ENCODE measurements around the gene MBNL1.
"Not testable (repeated sequence)": the region's sequence is repeated elsewhere in the genome, so short reads cannot be mapped to it uniquely, and the experiment has no call there.

MBNL1 gene

GRCh38 chr3:152382312-152383135 is 113.8 kb downstream of the MBNL1 start:
- peak; percentile 28 for DNase-seq

GRCh38 chr3:152383136-152383606 is 114.4 kb downstream of the MBNL1 start:
- no peak for DNase-seq

- no peak for DNase-seq
These were observed 115.7 kb downstream of the MBNL1 start for GRCh38 chr3:152384412-152384811.

GRCh38 chr3:152385761-152386160 is 117.0 kb downstream of the MBNL1 start:
- peak; percentile 37 for DNase-seq

- no peak for DNase-seq
These were observed 117.5 kb downstream of the MBNL1 start for GRCh38 chr3:152386208-152386607.

- no peak for DNase-seq
These were observed 119.9 kb downstream of the MBNL1 start for GRCh38 chr3:152388631-152389030.

- DNase-seq = no peak
These were observed 120.7 kb downstream of the MBNL1 start for GRCh38 chr3:152389316-152389934.

GRCh38 chr3:152390647-152391046 is 121.9 kb downstream of the MBNL1 start:
- no peak for DNase-seq

GRCh38 chr3:152391671-152392070 is 122.9 kb downstream of the MBNL1 start:
- no peak for DNase-seq

- no peak for DNase-seq
These were observed 123.6 kb downstream of the MBNL1 start for GRCh38 chr3:152392272-152392880.

GRCh38 chr3:152394246-152394645 is 125.5 kb downstream of the MBNL1 start:
- DNase-seq = no peak

GRCh38 chr3:152395764-152396163 is 127.0 kb downstream of the MBNL1 start:
- DNase-seq = no peak

GRCh38 chr3:152396867-152397266 is 128.1 kb downstream of the MBNL1 start:
- DNase-seq = no peak

GRCh38 chr3:152397348-152397747 is 128.6 kb downstream of the MBNL1 start:
- not testable (repeated sequence) for DNase-seq

GRCh38 chr3:152398495-152398894 is 129.8 kb downstream of the MBNL1 start:
- no peak for DNase-seq

- no peak for DNase-seq
These were observed 130.6 kb downstream of the MBNL1 start for GRCh38 chr3:152399374-152399773.

- no peak for DNase-seq
These were observed 132.2 kb downstream of the MBNL1 start for GRCh38 chr3:152400887-152401286.

- no peak for DNase-seq
These were observed 134.1 kb downstream of the MBNL1 start for GRCh38 chr3:152402695-152403451.

GRCh38 chr3:152403632-152404066 is 134.9 kb downstream of the MBNL1 start:
- no peak for DNase-seq

- DNase-seq = peak; percentile 14
These were observed 136.2 kb downstream of the MBNL1 start for GRCh38 chr3:152404976-152405375.

GRCh38 chr3:152405915-152406802 is 137.4 kb downstream of the MBNL1 start:
- DNase-seq = peak; percentile 31

- DNase-seq = no peak
These were observed 144.5 kb downstream of the MBNL1 start for GRCh38 chr3:152413240-152413639.
